NOMO-1 treated with DMSO at 0.1 percent for 48 hours (cell line): ENCODE results near the gene ZNF444.

Experiments
- DNase-seq: peaks from one replicate; lab custom pipeline; 2025; ENCODE audit not compliant: unreplicated experiment; lab: John Stamatoyannopoulos, UW

ZNF444 gene

DNA sequence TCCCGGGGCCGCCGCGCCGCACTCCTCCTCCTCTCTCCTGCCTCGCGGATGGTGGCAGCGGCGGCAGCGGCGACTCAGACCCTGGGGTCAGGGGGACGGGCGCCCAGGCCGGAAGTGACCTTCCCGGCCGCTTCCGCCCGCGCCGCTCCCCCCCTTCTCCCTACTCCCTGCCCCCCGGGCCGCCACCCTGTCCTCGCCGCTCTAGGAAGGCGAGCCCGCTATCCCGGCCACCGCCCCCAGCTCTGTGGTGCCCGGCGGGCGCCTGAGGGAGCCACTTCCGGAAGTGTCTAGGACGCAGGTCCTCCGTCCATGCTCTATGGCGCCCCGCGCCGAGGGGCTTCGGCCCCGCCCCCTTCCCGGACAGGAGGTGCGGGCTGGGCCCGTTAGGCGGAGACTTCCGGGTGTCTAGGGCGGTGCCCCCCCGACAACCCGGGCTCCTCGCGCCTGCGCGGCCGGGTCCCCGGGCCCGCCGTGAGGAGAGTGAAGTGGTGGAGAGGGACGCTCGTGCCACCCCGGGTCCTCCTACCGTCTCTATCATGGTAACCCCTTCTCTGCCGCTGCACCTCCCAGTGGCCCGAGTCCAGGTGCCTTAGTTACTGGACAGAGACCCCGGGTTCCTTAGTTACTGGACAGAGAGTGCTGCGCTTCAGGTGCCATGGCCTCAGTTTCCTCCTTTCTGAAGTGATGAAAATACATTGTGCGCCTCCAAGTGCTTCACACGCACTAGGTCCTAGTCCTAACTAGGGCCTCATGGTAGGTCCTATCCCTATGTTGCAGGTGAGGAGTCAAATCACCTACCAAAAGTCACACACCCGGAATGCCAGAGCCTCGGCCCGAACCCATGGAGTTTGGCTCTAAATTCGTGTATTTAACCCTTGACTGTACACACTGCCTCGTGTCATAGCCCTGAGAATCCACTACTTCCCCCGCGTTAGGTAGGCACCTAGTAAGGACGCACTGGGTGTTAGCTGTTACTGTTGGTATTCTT lies 19.6 kb upstream of the ZNF444 start, which contains the start of gene ZNF787:
Gene ZNF787 (minus strand): TSS at position 116 of the 988 bp plus-strand sequence. CDS start 18,078 bp downstream, outside the sequence.
- DNase-seq, result peak; percentile 96

DNA sequence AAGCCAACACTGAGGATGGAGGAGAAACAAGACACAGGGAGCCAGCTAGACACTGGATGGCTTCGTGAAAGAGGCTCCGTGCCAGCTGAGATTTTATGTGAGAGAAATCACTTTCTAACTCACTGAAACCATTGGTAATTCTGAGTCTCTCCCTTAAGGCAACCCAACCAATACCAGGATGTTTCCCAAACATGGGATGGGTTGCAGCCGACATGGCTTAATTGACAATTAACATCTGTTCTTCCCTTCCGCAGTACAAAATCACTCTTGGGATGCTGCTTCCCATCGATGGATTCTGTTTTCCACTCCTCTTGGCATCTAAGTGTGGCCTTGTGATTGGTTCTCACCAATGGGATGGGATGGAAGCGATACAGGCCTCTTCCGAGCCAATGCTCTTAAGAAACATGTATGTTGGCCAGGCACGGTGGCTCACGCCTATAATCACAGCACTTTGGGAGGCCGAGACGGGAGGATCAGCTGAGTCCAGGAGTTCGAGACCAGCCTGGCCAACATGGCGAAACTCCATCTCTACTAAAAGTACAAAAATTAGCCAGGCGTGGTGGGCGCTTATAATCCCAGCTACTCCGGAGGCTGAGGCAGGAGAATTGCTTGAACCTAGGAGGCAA lies 17.7 kb upstream of the ZNF444 start:
- no peak for DNase-seq

DNA sequence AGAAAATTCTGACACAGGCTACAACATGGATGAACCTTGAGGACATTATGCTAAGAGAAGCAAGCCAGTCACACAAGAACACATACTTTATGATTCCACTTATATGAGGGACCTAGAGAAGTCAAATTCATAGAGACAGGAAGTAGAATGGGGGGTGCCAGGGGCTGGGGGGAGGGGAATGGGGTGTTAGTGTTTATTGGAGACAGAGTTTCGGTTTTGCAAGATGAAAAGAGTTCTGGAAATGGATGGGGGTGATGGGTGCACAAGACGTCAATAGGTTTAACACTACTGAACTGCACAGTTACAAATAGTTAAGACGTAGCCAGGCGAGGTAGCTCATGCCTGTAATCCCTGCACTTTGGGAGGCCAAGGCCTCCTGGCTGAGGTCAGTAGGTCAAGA lies 16.5 kb upstream of the ZNF444 start:
- DNase-seq, result no peak

DNA sequence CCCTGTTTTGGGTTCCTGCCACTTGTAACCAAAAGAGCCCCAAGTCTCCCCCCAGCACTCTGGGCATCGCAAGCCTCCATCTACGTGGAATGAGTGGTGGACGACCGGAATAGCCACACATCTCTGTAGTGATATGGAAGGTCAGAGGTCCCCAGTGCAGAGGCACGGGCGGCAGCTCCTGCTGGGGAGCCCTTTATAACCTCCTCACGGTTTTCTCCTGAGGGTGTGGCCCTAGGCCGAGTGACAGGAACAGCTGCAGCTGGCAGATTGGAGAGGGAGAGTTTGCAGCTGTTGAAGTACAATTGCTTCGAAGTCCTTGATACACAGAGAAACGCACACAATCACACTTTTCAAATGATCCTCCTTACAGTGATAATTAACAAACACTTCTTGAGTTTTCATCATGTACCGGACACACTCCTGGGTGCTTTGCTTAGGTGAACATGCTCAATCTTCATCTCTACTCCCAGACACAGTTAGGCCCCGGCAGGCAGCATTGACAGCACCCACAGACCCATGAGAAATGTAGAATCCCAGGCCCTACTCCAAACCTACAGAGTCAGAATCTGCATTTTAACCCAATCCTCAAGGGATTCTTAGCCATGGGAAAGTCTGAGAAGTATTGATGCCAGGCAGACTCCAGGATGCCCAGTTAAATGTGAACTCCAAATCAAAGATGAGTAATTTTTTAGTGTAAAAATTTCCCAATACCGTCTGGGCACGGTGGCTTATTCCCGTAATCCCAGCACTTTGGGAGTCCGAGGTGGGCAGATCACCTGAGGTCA lies 15.1 kb upstream of the ZNF444 start:
- no peak for DNase-seq

DNA sequence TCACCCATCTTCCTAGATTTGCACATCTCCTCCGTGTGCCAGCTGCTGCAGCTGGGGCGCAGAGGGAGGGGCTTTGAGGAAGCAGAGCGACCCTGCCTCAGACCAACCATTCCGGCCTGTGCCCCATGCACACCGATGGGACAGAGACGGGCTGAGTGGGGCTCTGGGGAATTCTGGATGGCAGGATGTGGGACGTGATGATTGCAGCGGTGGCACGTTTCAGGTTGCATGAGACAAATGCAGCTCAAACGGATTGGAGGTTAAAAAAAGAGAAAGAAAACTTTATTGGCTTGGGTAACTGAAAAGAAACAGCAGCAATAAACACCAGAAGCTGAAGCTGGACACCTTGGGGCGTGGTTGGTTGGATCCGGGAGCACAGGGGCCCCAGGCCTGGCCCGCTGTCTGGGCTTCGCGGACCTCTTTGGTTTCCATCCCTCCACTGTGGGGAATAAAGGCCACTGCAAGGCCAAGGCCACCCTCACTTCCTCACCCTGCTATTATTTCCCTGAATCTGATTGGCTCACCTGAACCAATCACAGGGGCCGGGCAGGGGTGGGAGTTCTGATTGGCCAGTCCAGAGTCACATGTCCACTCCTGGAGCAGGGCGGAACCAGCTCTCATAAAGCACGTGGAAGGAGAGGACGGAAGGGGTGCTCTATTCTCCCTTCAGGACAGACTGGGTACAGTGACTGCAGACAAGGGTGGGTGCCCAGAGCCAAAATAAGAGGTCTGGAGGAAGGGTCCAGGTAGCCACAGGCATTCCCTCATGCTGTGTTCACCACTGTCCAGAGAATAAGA lies 13.9 kb upstream of the ZNF444 start:
- DNase-seq, result no peak

DNA sequence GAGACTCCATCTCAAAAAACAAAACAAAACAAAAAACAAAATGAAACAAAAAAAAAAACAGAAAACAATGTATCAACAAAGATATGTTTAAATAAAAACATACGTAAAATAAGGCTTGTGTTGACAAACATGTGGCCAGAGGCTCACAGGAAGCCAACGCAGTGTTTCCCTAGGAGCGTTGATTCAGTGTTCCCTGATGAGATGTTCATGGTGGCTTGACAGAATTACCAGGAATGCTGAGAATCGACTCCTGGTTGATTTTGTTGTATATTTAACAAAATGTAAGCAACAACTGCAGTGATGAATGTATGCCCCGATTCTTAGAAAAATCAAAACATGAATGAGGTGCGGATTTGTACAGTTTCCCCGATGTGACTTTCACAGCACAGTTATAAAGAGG lies 11.1 kb upstream of the ZNF444 start:
- DNase-seq, result no peak

DNA sequence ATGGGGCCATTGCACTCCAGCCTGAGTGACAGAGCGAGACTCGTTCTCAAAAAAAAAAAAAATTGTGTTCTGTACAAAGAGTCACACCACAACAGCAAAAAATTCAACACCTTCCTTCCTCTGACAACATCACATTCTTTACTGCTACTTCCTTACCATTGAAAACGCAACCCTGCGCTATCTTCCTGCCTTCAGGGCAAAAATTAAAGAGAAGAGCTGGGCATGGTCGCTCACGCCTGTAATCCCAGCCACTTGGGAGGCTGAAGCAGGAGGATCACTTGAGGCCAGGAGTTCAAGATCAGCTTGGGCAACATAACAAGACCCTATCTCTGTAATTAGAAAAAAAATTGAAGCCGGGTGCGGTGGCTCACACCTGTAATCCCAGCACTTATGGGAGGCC lies 9.4 kb upstream of the ZNF444 start:
- no peak for DNase-seq

DNA sequence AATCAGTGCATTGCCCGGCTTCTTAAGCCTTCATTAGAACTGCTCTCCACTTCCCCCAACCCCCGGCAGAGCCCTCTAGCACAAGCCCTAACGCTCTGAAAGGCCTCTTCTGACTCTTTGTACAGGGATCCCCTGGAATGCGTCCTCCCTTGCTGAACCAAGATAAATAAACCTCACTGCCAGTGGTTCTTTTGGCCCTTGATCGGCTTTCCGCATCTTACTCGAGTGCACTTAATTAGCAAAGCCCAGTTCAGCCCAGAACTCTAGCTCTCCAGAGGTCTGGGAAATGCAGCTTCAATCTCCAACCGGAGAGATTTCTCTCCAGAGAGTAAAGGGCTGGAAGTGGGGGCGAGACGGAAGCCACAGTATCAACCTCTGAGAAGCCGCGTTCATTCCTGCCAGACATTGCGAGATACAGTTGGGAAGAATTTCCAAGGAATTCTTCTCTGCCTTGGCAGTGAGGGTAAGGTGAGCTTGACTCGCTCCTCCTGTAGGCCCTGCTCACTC lies 8.7 kb upstream of the ZNF444 start:
- DNase-seq, result no peak

DNA sequence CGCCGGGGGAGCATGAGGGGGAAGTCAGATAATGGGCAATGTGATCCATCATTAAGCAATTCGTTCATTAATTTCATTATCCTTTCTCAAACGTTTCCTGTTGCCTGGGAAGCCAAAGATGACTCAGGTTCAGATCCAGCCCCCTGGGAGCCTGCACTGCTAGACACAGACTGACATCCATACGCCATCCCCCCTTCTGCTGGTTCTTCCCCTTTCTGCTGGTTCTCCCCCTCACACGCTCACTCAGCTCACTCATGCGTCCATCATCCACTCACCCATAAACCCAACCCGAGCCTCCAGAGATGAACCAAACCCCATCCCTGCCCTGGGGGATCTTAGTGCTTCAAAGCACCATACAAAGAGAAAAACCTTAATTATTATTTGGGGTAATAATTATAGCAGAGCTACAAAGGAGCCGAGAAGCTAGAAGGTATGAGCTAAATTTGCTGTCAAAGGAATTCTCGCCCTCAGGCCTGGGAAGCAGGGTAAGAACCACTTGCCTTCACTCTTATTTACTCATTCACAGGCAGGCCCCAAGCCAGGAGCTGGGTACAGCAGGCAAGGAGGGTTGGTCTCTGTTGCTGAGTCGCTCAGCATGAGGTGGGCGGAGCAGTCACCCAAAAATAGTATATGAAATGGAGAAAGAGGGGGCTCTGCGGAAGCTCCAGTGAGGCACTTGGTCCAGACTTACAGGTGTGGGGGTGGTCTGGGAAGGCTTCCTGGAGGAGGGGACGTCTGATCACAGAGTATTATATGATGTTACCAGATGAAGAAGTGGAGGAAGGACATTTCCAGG lies 7.0 kb upstream of the ZNF444 start:
- peak; percentile 52 for DNase-seq

DNA sequence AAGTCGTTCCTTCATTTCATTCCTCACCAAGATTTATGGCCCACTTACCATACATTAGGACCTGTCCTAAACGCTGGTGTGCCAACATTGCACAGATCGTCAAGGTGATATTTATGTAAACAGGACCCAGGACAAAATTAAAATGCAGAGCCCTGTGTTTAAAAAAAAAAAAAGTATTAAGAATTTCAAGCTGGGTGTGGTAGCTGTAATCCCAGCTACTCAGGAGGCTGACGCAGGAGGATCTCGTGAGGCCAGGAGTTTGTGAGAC lies 6.5 kb upstream of the ZNF444 start:
- peak; percentile 25 for DNase-seq

DNA sequence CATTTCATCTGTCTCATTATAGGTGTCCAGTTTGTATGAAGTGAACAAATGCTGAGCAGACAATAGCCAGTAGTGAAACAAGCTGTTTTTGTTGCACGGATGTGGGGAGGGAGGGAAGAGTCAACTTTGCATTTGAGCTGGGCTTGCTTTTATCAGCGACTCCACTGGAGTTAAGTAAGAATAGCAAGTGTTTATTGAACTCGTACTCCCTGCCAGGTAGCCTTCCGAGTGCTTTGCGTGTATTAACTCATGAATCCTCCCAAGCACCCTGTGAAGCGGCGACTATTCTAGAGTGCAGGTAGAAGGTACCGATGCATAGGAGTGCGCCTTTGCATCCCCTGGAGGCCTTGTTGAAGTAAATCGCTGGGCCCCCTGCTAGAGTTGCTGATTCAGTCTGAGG lies 4.7 kb upstream of the ZNF444 start:
- no peak for DNase-seq

DNA sequence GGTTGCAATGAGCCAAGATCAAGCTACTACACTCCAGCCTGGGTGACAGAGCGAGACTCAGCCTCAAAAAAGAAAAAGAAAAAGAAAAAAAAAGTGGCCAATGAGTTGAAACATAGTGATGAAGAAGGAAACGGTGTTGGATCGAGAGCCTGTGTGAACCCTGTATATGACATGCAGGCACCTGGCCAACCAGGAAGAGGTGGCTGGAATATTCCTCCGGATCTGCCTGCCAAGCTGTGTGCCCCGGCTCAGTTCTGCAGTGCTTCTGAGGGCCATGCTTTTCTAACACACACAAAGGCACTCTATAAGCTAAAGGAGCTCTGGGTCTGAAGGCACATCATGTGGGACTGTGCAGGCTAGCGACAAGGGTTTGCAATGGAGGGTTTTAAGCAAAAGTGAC lies 3.7 kb upstream of the ZNF444 start:
- no peak for DNase-seq

DNA sequence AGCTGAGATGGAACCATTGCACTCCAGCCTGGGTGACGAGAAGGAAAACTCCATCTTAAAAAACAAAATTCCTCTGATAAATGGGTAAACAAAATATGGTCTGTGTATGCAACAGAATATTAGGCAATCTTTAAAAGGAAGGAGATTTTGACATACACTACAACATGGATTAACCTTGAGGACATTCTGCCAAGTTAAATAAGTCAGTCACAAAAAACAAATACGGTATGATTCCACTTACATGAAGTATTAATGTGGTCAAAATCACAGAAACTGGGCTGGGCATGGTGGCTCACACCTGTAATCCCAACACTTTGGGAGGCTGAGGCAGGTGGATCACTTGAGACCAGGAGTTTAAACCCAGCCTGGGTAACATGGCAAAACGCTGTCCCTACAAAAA lies 3.0 kb upstream of the ZNF444 start:
- no peak for DNase-seq

DNA sequence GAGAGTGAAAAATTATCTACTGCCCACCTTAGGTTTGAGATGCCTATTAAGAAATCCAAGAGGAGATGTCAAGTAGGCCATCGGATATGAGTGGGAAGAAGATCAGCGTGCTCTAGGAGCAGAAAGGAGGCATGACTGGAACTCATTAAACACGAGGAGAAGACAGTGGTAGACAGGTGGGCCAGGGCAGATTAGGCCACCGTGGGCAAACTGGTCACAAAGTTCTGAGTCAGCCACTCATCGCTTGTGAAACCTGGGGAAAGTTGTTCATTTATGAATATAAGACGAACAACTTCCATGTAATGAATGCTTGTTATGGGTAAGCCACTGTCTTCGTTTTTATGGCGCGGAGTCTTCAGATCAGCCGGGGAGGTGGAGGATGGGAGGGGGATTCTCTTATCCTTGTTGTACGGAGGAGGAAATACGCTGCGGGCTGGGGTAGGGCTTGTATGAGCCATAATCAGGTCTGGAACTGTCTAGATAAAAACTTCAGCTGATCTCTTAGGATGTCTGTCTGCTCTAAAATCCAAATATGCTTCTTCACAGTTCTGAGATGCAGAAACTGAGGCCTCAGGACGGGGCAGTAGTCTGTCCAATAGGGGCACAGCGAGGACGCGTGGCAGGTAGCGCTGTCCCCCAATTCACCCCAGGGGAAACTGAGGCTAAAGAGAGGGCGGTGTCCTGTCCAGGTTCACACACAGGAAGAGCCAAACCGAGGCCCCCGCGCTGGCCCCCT lies 1.1 kb upstream of the ZNF444 start:
- DNase-seq, result no peak

DNA sequence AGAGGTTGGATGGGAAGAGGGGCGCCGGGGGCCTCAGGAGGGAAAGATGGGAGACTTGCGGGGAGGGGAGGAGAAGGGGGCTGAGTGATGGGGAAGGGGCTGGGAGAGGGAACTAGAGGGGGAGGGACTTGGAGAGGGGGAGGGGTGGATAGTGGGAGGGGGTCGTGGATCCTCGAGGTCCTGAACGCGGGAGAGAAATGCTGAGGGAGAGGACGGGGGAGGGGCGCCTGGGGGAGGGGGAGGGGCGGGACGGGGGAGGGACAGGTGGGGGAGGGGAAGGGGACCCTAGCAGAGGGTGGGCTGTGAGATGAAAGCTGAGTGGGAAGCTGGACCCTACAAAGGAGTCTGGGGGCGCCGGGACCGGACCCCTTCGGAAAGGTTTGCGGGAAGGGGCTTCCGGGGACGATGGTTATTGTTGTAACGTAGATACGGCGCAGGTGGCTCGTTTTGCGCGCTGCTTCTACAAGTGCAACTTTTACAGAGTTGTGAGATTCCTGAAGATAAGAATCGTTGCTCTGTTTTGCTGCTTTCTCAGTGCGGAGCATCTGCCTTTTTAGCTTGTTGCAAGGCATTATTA lies 418 bp downstream of the ZNF444 start:
- no peak for DNase-seq

DNA sequence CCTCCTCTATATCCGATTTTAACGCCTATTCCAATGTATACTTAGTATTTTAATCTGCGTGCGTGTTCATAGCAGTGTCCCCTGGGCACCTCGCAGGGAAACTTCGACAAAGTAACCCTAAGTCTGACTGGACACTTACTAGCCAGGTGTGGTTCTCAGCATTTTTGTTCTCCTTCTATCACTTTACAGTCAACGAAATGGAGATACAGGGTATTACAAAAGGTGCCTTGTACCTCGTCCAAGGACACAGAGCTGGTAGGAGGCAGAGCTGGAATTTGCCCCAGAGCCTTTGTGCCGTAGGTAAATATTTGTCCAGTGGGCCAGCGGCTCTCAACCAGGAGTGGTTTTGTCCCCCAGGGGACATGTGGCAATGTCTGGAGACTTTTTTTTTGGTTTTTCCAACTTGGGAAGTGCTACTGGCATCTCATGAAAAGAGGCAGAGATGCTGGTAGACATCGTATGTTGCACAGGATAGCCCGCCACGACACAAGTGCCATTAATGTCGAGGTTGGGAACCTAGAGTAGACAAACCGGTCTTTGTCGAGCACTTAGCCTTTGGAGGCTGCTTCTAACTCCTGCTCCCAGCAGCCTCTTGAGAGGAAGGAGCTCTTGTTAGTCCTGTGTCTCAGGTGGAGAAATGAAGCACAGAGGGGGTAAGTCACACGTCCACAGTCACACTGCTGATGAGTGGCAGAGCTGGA lies 1.1 kb downstream of the ZNF444 start:
- no peak for DNase-seq

DNA sequence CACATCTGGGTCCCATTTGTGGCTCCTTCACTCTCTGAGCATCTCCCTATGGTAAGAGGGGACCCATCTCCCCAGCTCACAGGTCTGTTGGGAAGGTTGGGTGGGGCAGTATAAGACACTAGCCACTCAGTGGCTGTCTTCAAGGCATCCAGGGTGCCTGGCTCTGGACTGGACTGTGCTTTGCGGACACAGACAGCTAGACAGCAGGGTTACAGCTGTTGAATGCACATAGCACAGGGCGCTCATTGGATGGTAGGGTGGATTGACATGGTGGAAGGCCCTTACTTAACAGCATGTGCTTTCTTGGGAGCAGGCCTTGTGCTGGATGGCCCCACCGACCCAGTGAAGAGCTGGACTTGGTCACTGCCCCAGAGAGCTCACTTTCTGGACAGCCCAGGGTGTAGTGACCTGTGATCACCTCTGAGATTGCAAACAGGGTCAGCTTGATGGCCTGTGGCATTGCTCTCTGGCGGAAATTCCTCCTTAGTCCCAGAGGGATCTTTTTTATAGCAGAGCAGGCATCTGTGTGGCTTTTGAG lies 1.9 kb downstream of the ZNF444 start:
- DNase-seq, result no peak

DNA sequence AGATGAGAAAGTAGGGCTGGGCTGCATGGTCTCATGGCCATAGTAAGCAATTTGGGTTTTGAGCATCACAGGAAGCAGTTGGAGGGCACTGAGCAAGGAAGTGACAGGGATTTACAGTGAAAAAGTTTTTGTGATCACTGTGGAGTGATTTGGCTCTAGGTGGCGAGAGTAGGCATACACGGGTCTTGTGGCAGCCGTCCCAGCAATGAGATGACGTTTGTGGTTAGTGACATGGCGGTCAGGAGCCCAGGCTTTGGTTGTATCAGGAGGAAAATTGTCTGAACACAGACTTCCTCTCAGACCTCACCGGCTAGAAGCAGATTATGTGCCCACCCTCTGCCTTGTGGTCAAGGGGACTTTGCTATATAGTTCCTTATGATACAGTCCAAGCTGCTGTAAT lies 3.3 kb downstream of the ZNF444 start:
- DNase-seq, result no peak
